Endothelial cell of umbilical vein (primary cell): ENCODE data around the gene KBTBD6.

ENCODE experiments used
- CTCF ChIP-seq, 2 donors: IDR thresholded peaks; 1 replicate in 1 of 2; 2 replicates in 1 of 2; pipeline ENCODE4 v1.5.1; 2011; ENCODE audit warnings: low read length in 2 of 2, mild to moderate bottlenecking in 2 of 2, moderate library complexity in 2 of 2, control low read depth in 1 of 2, inconsistent platforms in 1 of 2, low read depth in 1 of 2; ENCODE audit not compliant: insufficient read depth in 1 of 2; ENCODE audit errors: extremely low read depth in 1 of 2
- POLR2A ChIP-seq: IDR thresholded peaks from 2 replicates; pipeline ENCODE4 v1.6.1; 2012; ENCODE audit warnings: low read depth, mild to moderate bottlenecking, control low read depth, low read length
- POLR2AphosphoS5 ChIP-seq: IDR thresholded peaks from 2 replicates; pipeline ENCODE4 v1.6.1; 2012; ENCODE audit warnings: low read depth, mild to moderate bottlenecking, control low read depth, low read length, moderate library complexity; ENCODE audit not compliant: insufficient read depth

GRCh38 chr13:41117869-41118268 lies 14.7 kb downstream of the KBTBD6 start:
- TF ChIP-seq CTCF (IDR thresholded peaks at IDR 0.05; ENCODE audit: extremely low read depth in 1 of 2, insufficient read depth in 1 of 2, low read depth in 1 of 2, low read length in 2 of 2) (no peak), POLR2AphosphoS5 (no peak), POLR2A (no peak)
